NCI-H526 (cell line): ENCODE measurements around the gene THBS4.

Experiments used
- DNase-seq, 2 experiments: peaks; one replicate each; lab custom pipeline; 2025; lab: John Stamatoyannopoulos, UW

The THBS4 gene

DNA sequence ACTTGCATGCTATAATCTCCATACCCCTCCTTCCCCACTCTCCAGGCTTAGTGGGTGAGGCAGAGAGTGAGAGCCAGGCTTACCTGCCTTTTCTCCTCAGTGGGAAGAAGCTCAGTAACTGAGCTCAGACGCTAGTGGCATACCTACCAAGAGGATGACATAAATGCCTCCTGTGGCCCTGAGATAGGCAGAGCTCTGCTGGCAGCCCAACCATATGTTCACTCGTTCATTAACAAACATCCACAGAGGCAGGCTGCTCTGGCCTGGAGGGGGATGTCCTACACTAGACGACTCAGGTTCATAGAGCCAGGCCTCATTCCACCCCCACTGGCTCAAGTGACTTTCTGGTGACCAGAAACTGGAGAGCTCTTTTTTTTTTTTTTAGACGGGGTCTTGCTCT, 81.3 kb downstream of the THBS4 start:
- no peak for DNase-seq

DNA sequence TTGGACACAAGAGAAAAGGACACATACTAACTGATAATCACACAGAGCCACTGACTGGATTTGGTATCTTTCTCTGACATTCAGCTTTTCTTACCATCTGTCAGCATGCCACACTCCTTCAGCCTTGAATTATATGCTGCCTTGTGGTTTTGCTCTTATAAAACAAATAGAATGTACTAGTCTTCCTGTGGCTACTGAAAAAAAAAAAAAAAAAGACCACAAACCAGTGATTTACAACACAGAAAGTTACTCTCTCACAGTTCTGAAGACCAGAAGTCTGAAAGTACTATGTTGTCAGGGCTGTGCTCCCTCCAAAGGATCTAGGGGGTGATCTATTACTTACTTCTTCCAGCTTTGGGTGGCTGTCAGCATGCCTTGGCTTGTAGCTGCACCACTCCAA, 82.3 kb downstream of the THBS4 start:
- no peak for DNase-seq

DNA sequence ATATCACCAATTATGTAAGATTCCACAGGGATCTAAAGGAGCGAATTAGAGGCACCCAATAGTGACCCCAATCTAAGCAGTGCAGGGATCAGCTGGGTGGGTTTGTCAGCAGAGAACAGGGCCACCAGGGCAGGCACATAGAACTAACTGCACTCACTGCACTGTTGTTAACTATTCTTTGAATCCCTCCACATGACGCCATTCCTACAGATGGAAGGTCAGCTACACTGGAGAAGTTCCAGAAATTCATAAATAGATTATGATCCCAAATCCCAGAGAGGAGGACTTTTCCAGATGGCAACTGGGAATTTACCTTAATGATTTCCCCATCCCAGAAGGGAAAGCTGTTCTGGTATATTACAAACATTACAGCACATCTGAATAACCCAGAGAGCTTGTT, 84.2 kb downstream of the THBS4 start:
- DNase-seq, result no peak

DNA sequence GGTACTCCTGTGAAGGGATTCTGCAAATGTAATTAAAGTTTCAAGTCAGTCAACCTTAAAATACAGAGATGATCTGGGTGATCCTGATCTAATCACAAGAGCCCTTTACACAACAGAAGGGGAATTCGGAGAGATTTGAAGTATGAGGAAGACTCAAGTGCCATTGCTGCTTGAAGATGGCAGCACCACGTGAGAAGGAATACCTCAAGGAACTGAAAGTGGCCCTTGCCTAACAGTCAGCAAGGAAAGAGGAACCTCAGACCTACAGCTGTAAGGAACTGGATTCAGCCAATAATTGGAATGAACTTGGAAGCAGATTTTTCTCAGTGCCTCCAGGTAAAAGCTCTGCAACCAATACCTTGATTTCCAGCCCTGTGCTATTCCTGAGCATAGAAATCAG, 87.4 kb downstream of the THBS4 start:
- DNase-seq, result no peak

DNA sequence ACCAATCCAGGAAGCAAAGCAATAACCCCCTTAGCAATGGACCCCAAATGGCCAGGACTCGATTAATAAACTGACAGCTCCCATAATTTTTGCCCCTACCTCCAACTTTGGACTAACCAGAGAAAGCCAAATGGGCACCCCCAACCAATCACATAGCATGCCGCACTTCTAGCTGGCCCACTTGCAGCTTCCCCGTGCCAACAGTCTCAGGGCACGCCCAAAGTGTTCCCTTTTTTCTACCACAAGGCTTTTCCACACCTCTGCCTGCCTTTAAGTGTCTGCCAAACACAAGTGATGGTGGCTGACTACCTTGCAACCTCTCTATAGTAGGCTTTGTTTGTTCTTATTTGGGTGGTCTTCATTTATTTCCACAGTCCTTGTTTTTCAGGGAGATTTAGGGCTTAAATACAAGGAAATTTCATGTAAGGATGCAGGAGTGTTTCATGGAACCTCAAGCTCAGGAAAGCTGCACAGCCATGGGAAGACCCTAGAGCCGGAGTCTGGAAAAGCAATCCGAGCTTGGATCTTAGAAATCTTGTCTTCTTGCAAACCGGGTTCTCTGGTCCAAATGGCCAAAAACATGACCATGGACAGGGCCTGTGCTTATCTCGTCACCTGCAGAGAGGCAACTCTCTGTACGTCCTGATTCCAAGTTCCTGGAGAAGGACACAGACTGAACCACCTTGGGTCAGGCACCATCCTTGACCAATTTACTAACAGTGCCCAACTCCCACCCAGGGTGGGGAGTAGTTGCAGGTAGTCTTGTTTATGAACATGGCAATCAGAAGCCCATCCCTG, 89.2 kb downstream of the THBS4 start:
- no peak for DNase-seq

DNA sequence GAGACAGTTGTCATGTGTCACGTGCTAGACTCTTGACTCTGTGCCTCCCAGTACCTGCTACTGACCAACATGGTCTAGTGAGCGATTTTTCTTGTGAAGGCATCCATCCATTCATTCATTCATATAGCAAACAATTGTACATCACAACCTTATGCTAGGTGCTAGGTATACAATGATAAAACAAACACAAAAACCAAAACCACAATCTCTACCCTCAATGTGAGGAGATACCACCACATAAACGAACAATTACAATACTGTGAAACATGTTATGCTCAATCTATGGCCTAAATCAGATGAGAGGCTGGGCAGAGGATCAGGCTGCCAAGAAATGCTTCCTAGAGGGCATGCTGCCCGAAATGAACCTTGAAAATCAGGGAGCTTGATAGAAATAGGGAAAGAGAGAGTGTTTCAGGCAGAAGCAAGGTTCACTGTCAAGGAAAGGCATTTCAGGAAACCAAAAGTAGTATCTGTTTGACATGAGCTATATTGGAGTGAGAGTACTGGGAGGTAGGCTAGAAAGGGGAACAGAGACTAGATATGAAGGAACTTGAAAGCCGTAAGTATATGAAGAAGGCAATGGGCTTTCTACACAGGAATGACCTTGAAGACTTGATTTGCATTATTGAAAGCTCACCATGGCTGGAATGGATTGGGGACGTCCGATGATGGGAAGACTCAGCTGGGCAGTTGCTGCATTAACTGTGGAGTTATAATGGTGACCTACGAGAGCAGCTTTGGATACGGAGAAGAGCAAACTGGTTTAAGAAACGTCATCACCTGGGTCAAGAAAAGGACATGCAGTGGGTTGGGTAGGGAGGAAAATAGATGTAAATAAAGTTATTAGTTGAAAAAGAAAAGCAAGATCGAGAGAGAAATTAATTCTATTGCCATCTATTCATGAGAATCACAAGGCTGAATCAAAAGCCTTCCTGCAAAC, 90.1 kb downstream of the THBS4 start:
- DNase-seq, result no peak

DNA sequence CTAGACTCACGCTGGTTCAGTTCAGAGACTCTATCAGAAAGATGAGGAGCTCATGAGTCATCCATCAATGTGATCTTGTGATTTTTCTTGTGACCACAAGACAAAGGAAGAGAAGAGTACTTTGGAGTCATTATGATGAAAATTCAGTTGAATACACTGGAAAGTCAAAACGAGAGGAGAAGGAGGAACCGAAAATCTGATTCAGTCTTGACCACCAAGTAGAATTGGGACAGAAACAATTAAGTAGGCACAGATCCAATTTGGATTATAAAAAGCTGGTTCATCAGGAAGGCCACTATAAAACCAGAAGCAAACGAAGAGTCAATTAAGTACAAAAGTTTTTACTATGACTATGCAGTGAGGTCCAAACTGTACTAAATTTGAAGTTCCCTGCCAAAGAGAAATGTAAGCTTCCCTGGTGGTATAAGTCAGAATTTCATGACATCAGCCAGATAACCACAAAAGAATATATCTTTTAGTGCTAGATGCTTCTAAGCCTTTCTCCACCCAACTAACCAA, 90.9 kb downstream of the THBS4 start:
- DNase-seq, result no peak

DNA sequence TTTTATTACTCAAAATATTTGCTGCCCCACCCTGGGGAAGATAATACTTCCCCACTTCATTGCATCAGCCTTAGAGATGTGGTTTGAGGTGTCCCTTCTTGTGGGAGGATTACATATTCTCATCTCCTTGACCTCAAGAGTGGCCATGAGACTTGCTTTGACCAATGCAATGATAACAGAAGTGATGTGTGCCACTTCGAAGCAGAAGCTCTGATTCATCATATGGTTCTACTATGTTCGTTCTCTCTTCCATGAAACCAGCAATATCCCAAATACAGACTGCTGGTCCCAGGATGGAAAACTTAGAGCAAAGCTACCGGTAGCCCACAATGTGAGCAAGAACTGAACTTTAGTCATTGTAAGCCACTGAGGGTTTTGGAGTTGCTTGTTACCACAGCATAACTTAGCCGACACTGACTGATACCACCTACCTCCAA, 92.0 kb downstream of the THBS4 start:
- DNase-seq, result no peak

DNA sequence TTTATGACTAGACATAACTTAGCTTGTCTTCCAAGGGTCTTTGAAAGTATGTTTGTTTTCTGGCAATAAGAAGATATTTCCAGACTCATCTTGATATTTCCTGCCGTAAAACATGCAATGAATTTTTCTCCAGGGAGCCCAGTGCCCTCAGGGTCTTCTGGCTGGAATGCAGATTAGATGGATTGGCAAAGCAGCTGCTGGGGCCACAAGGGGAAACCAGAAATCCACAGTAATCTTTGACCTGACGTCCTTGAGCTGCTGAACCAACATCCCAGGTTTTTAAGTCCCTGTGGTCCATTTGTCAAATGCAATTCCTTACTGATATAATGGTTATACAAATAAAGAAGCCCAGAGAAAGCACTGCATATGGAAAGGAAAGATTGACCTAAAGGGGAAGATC, 93.0 kb downstream of the THBS4 start:
- no peak for DNase-seq

DNA sequence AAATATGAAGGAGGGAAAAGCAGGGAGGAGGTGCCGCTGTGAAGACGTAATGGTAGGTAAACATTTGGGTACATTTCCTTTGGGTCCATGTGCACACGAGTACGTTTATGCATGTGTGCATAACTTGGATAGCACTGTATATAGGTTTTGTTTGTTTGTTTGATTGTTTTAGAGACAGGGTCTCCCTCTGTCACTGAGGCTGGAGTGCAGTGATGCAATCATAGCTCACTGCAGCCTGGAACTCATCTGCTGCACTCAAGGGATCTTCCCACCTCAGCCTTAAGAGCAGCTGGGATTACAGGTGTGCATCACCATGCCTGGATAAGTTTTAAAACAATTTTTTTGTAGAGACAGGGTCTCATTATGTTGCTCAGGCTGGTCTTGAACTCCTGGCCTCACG, 94.0 kb downstream of the THBS4 start:
- DNase-seq, result no peak
